ENCODE measurements around the gene BLOC1S1.

DNA sequence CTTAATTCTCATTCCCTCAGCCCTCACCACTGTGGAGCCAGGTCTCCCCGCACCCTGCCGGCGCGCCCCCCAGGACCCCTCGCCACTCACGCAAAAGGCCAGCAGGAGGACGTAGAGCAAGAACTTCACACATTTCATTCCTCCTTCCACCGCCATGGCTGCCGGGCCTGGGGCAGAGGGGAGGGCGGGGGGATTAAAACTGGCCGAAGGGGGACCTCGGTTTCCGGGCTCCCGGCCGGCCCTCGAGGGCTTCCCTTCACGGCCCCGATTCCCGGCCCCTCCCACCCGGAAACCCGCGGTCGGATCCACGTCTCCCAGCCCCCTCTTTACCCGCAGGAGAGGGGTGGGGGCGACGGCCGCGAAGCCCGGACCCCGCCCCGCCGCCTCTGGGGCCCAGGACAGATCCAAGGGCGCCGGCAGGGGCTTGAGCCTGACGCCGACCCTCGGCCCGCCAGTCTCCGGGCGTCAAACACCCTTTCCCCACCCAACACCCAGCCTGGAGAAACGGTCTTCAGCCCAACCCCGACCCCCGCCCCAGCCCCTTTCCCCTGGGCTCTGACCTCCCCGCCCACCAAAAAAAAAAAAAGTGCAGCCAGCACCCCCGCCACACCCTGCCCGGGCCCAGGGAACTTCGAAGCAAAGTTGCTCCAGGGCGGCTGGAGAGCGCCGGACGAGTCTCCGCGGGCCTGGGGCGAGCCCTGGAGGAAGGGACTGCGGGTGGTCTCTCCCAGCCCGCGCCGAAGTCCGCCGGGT, 12.5 kb downstream of the BLOC1S1 start:
- TF ChIP-seq POLR2AphosphoS5 (IDR thresholded peaks at IDR 0.05) (no peak), POLR2A (IDR thresholded peaks at IDR 0.05; ENCODE audit: low read depth) (no peak)
- TF ChIP-seq, protein P1, sequence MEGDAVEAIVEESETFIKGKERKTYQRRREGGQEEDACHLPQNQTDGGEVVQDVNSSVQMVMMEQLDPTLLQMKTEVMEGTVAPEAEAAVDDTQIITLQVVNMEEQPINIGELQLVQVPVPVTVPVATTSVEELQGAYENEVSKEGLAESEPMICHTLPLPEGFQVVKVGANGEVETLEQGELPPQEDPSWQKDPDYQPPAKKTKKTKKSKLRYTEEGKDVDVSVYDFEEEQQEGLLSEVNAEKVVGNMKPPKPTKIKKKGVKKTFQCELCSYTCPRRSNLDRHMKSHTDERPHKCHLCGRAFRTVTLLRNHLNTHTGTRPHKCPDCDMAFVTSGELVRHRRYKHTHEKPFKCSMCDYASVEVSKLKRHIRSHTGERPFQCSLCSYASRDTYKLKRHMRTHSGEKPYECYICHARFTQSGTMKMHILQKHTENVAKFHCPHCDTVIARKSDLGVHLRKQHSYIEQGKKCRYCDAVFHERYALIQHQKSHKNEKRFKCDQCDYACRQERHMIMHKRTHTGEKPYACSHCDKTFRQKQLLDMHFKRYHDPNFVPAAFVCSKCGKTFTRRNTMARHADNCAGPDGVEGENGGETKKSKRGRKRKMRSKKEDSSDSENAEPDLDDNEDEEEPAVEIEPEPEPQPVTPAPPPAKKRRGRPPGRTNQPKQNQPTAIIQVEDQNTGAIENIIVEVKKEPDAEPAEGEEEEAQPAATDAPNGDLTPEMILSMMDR (IDR thresholded peaks at IDR 0.05): no peak

All from esophagus muscularis mucosa (tissue), 3 donors.